Activated T-cell treated with anti-CD3 and anti-CD28 coated beads for 1 hour (primary cell): ENCODE results near the gene GAL3ST2.
"Not testable (repeated sequence)": the region's sequence is repeated elsewhere in the genome, so short reads cannot be mapped to it uniquely, and the experiment has no call there.

Experiments used
- DNase-seq: peaks from one replicate; pipeline ENCODE4 v3.0.0-alpha.2; 2020; ENCODE audit warnings: low read depth

Gene GAL3ST2

DNA sequence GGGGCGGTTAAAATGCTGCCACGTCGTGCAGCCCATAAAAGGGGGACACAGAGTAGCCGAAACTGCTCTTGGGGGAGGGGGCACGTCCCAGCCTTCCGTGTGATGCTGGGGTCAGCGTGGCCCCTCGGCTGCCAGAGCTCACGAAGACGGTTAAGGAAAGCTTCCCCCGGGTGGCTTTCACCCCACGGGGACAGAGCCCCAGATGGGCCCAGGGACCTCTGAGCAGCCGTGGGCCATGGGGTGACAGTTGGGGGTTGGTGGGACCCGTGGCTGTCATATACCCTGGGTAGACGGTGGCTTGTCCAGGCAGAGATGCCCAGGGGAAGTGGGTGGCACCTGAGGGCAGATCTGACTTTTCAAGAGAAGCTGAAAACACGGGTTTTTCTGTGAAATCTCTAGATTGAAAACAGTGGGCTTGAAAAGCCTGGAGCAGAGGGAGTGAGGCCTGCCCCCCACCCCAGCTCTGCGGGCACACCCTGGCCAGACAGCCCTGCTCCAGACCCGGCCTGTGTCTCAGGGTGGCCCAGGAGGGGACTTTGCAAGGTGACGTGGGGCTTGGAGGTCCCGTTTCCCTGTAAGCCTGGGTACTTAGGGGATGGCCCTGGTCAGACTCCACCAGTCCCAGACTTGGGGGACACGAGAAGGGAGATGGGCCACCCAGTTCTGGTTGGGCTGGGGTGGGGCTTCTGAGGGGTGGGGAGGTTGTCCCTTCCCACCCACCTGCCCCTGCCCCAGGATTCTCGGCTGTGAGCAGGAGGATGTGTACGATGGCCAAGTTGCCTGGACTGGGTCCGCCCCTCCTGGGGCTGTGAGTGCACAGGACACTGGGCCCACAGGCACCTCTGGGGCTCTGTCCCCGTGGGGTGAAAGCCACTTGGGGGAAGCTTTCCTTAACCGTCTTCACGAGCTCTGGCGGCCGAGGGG, 33.0 kb downstream of the GAL3ST2 start:
- DNase-seq = no peak

DNA sequence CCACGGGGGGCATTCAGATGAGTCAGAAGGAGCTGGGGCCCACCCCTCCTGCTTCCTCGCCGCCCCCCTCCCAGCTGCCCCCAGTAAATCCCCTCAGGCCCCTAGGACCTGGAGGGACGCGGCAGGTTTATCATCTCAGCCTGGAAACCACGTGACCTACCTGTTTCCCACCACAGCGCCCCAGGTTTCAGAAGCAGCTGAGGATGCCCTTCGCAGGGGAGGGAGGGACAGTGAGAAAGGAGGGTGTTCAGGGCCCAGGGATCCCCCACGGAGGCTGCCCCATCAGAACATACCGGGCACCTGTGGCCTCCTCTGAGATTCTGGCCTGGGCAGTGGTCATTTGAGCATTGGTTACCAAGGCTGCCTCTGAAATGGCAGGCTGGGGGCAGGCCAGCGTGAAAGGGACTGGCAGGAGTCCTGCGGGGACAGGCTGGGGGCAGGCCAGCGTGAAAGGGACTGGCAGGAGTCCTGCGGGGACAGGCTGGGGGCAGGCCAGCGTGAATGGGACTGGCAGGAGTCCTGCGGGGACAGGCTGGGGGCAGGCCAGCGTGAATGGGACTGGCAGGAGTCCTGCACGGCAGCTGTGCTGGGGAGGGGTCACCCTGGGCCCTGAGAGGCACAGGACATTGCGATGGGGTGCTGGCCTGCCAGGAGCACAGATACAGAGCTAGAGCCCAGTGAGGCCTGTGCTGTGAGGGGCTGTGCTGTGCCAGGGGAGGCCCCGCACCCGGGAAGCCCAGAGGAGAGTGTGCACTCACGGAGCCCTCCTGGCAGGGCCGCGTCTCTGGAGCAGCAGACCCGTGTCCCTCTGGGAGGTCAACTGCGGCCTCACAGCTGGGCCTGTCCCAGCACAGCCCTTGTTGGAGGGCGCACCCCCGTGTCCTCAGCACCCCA, 33.9 kb downstream of the GAL3ST2 start:
- DNase-seq = no peak

DNA sequence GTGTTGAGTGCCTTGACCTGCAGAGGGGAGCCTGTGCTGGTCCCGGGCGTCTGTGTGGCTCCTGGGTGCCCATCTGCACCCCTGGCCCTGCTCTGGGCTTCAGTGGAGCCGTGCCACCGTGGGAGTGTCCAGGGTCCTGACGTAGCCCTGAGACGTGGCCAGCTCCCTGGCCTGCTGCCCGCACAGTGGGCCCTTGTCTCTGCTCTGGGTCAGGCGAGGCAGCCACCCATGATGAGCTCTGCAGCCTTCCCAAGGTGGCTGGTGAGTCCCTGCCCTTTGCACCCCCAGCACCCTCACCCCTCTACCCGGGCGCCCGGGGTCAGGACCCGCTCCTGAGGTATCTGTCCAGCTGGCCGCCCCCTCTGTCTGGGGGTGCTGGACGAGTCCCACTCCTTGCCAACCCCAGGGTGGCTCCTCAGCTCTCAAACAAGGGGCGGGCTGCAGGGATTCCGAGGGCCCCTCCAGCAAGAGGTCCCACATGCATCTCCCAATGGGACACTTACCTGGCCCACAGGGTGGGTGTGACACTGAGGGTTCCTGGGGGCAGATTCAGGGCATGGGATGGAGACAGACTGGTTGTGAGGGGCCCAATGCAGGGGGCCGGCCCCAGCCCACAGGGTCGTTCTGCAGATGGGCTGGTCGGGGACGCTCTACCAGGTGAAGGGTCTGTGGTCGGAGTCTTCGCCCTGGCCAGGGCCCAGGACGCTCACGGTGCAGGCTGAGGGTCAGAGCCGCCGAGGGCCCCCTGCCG, 34.8 kb downstream of the GAL3ST2 start:
- DNase-seq = no peak

DNA sequence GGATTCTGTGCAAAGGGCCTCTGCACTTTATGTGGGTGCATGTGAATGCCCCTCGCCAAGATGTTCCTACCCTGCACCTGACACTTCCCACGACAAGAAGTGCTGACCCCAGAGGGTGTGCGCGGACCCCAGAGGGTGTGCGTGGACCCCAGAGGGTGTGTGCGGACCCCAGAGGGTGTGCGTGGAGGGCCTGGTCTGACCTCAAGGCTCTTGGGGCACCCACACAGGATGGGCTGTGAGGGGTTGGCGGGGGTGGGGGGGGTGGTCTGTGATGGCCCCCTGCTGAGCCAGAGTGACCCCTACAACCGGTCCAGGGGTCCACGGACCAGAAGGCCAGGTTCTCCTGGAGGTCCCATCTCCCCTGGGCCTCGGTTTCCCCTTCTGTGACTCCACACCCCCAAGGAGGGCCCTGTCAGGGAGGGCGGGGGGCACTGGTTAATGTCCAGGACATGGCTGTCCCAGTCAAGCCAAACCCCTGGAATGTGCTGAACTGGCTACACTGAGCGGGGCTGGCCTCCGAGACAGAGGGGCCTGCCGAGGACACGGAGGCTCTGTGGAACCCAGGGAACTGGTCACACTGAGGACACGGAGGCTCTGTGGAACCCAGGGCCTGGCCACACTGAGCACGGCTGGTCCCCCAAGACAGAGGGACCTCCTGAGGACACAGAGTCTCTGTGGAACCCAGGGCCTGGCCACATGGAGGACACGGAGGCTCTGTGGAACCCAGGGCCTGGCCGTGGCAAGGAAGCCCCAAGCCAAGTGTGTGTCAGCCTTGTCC, 35.5 kb downstream of the GAL3ST2 start:
- no peak for DNase-seq

DNA sequence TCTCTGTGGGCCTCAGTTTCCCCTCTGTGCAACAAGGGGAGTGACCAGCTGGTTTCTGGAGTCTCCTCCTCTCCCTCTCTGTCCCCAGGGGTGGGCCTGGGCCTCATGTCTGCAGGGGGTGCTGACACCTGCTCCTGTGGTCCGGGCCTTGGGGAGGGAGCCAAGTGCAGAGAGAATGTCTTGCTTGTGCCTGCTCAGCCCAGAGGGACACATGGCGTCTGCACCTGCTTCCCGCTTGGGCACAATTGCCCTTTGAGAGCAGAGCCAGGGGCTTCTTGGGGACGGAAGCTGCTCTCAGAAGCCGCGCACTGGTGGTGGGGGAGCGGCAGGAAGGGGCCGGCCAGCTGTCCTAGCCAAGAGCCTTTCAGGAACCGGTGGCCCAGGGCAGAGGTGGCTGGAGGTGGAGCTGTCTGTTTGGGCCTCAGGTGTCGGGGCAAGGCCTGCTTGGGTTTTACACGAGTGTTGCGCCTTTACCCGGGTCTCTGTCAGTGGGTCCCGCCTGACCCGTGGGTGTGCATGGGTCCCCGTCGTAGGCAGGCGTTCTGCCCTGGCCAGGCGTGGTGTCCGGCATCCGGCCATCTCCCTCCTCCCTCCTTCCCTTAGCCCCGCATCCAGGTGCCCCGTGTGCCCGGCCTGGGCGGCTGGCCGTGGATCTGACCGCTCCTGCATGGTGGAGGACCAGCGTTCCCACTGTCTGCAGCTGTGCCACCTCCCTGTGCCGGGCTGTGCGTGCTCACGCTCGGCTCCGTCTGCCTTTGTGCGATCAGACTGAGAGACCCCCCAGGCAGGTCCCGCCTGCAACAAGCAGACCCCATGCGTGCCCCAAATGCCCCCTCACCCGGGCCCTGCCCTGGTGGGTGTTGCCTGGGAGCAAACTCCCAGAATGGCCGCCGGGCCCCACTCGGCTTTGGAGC, 36.4 kb downstream of the GAL3ST2 start:
- no peak for DNase-seq

DNA sequence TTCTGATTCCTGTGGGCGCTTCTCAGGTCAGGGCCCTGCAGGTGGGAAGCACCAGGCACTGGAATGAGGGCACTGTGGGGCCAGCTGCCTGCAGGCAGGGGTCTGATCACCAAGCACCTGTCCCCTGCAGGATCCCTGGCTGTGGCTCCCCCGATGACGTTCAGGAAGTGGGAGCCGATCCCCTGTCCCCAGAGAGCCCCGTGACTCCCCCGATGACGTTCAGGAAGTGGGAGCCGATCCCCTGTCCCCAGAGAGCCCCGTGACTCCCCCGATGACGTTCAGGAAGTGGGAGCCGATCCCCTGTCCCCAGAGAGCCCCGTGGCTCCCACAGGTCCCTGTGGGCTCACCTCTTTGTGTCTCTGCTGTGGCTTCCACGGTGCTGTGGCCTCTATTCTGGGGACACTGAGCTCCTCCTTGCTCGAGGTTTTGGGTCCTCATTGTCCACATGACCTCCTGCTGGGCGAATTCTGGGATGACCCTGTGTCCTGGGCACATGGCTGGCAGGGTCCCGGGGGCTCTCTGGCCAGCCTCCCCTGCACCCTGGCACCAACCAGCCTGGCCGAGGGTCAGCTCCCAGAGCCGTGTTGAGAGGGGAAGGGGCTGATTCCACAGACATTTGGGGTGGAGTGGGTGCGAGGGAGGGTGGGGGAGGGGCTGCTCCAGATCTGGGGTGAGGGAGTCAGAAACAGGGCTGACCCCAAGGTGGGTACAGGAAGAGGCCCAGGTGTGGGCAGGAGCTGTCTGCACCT, 37.2 kb downstream of the GAL3ST2 start:
- DNase-seq = no peak

DNA sequence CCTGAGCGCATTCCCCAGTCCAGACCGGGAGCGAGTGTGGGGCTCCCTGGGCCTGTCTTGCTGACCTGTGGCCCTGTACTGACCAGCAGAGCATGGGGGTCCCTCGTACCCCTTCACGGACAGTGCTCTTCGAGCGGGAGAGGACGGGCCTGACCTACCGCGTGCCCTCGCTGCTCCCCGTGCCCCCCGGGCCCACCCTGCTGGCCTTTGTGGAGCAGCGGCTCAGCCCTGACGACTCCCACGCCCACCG, 37.7 kb downstream of the GAL3ST2 start:
- no peak for DNase-seq

DNA sequence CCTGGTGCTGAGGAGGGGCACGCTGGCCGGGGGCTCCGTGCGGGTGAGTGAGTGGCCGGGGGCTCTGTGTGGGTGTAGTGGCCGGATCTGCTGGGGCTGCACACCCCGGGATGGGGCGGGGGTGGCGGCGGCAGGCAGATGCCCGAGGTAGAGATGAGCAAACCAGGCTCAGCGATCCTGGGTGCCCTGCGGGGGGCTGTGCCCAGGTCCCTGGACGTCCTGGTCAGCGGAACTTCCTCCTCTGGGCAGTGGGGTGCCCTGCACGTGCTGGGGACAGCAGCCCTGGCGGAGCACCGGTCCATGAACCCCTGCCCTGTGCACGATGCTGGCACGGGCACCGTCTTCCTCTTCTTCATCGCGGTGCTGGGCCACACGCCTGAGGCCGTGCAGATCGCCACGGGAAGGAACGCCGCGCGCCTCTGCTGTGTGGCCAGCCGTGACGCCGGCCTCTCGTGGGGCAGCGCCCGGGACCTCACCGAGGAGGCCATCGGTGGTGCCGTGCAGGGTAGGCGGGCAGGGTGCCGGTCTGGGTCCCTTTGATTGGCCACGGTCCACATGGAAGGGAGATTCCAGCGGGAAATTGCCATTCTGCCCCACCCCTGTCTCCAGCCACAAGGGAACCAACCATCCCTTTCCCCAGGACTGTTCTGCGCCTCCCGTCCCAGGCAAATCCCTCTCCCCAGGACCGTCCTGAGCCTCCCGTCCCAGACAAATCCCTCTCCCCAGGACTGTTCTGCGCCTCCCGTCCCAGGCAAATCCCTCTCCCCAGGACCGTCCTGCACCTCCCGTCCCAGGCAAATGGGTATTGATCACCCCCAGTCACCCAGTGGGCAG, 38.2 kb downstream of the GAL3ST2 start:
- DNase-seq = no peak

DNA sequence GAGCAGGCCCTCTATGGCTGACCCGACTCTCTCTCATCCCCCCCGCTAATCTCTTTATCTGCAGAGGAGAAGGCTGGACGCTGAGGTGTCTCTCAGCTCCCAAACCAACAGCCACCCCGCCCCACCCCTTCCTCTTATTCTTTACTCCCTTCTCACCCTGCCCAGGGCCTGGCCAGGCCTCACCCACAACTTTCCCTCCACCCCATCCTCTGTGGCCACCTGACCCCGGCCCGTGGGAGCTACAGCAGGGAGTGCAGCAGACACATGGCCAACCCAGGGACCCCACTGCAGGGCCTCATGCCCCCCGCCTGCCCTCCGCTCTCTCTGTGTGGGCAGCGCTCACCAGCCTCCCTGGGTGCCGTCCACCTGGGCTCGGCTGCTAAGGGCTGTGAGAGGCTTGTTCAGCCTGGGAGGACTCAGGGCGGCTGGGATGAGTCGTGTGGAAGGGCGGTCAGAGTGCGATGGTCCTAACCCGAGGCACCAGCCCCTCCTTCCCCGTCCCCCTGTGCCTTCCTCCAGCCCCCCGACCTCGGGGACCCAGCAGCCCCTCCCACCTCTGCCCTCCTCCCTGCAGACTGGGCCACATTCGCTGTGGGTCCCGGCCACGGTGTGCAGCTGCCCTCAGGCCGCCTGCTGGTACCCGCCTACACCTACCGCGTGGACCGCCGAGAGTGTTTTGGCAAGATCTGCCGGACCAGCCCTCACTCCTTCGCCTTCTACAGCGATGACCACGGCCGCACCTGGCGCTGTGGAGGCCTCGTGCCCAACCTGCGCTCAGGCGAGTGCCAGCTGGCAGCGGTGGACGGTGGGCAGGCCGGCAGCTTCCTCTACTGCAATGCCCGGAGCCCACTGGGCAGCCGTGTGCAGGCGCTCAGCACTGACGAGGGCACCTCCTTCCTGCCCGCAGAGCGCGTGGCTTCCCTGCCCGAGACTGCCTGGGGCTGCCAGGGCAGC, 39.1 kb downstream of the GAL3ST2 start:
- no peak for DNase-seq

DNA sequence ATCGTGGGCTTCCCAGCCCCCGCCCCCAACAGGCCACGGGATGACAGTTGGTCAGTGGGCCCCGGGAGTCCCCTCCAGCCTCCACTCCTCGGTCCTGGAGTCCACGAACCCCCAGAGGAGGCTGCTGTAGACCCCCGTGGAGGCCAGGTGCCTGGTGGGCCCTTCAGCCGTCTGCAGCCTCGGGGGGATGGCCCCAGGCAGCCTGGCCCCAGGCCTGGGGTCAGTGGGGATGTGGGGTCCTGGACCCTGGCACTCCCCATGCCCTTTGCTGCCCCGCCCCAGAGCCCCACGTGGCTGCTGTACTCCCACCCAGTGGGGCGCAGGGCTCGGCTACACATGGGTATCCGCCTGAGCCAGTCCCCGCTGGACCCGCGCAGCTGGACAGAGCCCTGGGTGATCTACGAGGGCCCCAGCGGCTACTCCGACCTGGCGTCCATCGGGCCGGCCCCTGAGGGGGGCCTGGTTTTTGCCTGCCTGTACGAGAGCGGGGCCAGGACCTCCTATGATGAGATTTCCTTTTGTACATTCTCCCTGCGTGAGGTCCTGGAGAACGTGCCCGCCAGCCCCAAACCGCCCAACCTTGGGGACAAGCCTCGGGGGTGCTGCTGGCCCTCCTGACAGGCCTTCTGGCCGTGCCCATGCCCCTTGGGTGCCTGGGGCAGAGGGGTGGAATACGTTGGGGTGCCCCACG, 40.0 kb downstream of the GAL3ST2 start:
- no peak for DNase-seq

DNA sequence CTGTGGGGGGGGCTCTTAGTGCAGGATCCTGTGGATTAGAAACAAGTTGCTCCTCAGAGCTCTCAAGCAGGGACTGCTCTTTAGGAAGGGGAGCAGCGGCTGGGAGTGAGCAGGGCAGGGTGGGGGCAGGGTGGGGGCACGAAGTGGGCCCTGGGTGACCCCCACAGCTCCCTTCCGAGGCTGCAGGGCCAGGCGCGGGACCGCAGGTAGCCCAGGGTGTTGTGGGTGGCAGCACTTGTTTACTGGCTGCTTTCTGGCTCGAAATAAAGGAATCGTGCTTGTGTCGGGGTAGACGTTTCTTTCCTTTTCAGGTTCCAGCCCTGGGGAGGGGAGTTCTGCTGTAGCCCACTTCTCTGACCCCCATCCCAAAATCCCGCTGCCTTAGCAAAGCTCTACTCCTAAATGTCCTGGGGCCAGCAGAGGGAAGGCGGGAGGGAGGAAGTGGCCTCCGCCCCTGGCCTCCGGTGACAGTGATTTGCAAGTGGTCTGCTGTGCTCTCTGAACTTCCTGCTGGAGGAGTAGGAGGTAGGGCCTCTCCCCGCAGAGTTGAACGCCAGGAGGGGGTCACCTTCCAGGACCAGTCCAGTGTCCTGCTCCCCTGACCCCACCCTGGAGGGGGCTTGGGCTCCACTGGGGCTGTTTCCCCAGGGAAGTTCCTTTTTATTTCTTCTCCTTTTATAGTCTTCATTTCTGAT, 40.7 kb downstream of the GAL3ST2 start:
- DNase-seq = no peak

DNA sequence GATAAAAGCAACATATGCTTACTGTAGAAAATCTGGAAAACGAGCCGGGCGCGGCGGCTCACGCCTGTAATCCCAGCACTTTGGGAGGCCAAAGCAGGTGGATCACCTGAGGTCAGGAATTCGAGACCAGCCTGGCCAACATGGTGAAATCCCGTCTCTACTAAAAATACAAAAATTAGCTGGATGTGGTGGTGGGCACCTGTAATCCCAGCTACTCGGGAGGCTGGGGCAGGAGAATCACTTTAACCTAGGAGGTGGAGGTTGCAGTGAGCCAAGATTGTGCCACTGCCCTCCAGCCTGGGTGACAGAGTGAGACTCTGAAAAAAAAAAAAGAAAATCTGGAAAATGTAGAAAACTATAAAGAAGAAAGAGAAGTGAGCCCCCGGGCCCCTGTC, 41.2 kb downstream of the GAL3ST2 start:
- DNase-seq = not testable (repeated sequence)

DNA sequence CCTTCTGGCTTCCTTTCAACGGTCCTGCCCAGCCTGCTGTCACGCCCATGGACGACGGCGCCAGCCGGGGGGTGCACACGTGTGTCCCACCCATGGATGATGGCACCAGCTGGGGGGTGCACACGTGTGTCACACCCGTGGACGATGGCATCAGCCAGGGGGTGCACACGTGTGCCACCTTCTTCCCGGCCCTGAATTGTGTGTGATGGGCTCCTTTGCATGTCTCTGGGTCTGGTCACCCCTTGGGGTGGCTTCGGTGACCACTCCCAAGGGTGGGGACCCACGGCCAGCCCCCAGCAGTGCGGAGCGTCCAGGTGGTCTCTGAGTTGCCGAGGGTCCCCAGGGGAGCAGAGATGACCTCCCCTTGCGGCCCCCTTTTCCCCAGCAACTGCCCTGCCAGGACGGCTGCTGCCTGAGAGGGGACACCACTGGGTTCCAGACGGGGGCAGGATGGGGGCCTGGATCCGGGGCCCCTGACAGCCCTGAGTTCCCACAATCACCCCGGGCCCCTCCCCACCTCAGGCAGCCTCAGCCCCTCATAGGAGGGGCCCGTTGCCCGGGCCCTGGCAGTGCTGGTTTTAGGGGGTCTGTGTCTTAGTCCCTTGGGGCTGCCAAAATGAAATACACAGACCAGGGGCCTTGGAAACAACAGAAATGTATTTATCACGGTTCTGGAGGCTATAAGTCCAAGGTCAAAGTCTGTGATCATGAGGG, 41.8 kb downstream of the GAL3ST2 start:
- no peak for DNase-seq

DNA sequence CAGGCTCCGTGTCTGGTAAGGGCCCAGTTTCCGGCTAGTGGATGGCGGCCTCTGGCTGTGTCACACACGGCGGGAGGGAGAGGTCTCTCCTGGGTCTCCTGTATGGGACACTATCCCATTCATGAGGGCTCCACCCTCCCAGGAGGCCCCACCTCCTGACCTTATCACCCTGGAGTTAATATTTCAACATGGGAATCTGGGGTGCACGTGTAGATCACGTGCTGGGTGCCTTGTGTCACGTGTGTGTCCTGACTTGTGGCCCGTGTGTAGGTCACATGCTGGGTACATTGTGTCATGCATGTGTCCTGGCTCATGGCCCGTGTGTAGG, 42.3 kb downstream of the GAL3ST2 start:
- DNase-seq = no peak

DNA sequence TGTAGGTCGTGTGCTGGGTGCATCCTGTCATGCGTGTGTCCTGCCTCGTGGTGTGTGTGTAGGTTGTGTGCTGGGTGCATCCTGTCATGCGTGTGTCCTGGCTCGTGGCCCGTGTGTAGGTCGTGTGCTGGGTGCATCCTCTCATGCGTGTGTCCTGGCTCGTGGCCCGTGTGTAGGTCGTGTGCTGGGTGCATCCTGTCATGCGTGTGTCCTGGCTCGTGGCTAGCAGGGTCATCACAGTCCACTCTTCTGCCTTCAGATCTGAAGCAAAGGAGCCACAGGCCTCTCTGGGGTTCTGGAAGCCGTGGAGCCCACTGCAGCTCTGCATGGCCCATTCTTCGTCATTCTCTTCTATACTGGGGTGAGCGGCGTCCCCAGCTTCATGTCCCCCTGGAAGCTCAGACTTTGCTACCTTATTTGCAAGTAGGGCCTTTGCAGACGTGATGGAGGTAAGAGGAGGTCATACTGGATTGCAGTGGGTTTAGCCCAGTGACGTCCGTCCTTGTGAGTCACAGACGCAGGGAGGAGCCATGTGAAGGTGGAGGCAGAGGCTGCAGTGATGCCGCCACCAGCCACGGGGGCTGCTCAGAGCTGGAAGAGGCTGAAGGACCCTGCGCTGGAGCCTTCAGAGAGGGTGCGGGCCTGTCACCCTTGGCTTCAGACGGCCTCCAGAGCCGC, 43.5 kb downstream of the GAL3ST2 start:
- DNase-seq = not testable (repeated sequence)
